CD4-positive, alpha-beta T cell (primary cell): ENCODE measurements around the gene FMO4. TPM values are rescaled to one million over a fixed set of nuclear protein-coding genes. Genes with fewer than 3 reads are reported as not detected.

Experiments
- ATAC-seq: fragments of 200-7000 bp; cut with Tn5 transposase; one replicate; pipeline ENCODE4 v1.10.0; 2022; ENCODE audit warnings: mild to moderate bottlenecking; ENCODE audit not compliant: poor library complexity
- CTCF ChIA-PET: fragments of 350-600 bp; sonication (Branson Sonifier 250); formaldehyde crosslinking; loops from one replicate; lab custom pipeline; 2021; ENCODE audit warnings: antibody characterized with exemption, inconsistent platforms; lab: Charles Lee
- POLR2A ChIA-PET: fragments of 350-600 bp; sonication (Branson Sonifier 250); formaldehyde crosslinking; loops from one replicate; lab custom pipeline; 2021; ENCODE audit warnings: antibody characterized with exemption, inconsistent platforms; lab: Charles Lee
- DNase-seq, 14 experiments: peaks; one replicate each; pipeline ENCODE4 v3.0.0-alpha.2; 2013 to 2020; ENCODE audit warnings: mixed read lengths in 2 of 14
- H3K27ac ChIP-seq, 2 donors: one replicate each; pipeline versions ENCODE4 v1.5.1 to v1.7.0; 2013; ENCODE audit warnings: low read length in 2 of 2, low read depth in 1 of 2, mild to moderate bottlenecking in 1 of 2
- H3K27me3 ChIP-seq, 2 experiments: 1 replicate in 1 of 2; 2 replicates in 1 of 2; pipeline versions ENCODE4 v1.6.1 to v1.7.0; 2013; ENCODE audit warnings: low read length in 2 of 2, control low read depth in 1 of 2, mild to moderate bottlenecking in 1 of 2, moderate library complexity in 1 of 2; ENCODE audit not compliant: insufficient read depth in 2 of 2, control insufficient read depth in 1 of 2
- H3K36me3 ChIP-seq: one replicate; pipeline ENCODE4 v1.6.1; 2013; ENCODE audit warnings: low read length, control low read depth; ENCODE audit not compliant: insufficient read depth
- H3K4me1 ChIP-seq: one replicate; pipeline ENCODE4 v1.6.1; 2013; ENCODE audit warnings: low read length, control low read depth; ENCODE audit not compliant: insufficient read depth
- H3K4me3 ChIP-seq: one replicate; pipeline ENCODE4 v1.5.1; 2013; ENCODE audit warnings: mild to moderate bottlenecking, low read length, moderate library complexity
- H3K9me3 ChIP-seq, 2 experiments: 1 replicate in 1 of 2; 2 replicates in 1 of 2; pipeline versions ENCODE4 v1.6.1 to v1.7.0; 2013; ENCODE audit warnings: low read length in 2 of 2, mild to moderate bottlenecking in 2 of 2, control low read depth in 1 of 2, moderate library complexity in 1 of 2; ENCODE audit not compliant: control insufficient read depth in 1 of 2, insufficient read depth in 1 of 2
- H3K27ac Mint-ChIP-seq: one replicate; pipeline ENCODE4 v1.8.0; 2020; ENCODE audit warnings: mixed read lengths
- H3K27me3 Mint-ChIP-seq: one replicate; pipeline ENCODE4 v1.8.0; 2021; ENCODE audit warnings: mixed read lengths
- H3K36me3 Mint-ChIP-seq: one replicate; pipeline ENCODE4 v1.8.0; 2021; ENCODE audit warnings: low read depth, mixed read lengths
- H3K4me1 Mint-ChIP-seq: one replicate; pipeline ENCODE4 v1.8.0; 2021; ENCODE audit warnings: low read depth, mixed read lengths
- H3K4me3 Mint-ChIP-seq: one replicate; pipeline ENCODE4 v1.8.0; 2020; ENCODE audit warnings: mild to moderate bottlenecking, mixed read lengths
- H3K9me3 Mint-ChIP-seq: one replicate; pipeline ENCODE4 v1.8.0; 2020; ENCODE audit warnings: mixed read lengths
- CTCF ChIP-seq: fragments of 200-600 bp; IDR thresholded peaks from one replicate; pipeline ENCODE4 v1.8.0; 2022; ENCODE audit warnings: antibody characterized with exemption, mild to moderate bottlenecking
- intact Hi-C, 2 experiments: fragments of 100-400 bp; cut with DNase I in 1 of 2; cut with micrococcal nuclease in 1 of 2; formaldehyde crosslinking; loops; one replicate each; pipeline versions ENCODE4 v1.15.1 to v1.9.0; 2023 to 2025; cut with DNase I, micrococcal nuclease
- total RNA-seq, 174 experiments: library from RNA in 2 of 174; stranded (reverse) in 2 of 174; gene quantifications; one replicate each; pipeline ENCODE4 v1.2.3 and lab custom pipeline; 2021 to 2026

The FMO4 gene
- total RNA-seq, 2 experiments from 2014 or later, result 0.70 to 1.1 TPM

- no peak overlapping the region for H3K4me3 Mint-ChIP-seq
- no peaks in the 10 kb centered on the region for H3K4me1 ChIP-seq
- peaks cover 18% of the 10 kb centered on the region for H3K9me3 Mint-ChIP-seq
- peaks cover 4% of the 10 kb centered on the region for H3K36me3 Mint-ChIP-seq
- no peaks in the 10 kb centered on the region for H3K27me3 Mint-ChIP-seq
- no peaks in the 10 kb centered on the region for H3K9me3 ChIP-seq
- intact Hi-C loops, result no loop called here
- CTCF ChIA-PET, result no interaction called here
- POLR2A ChIA-PET, result no interaction called here
- H3K27ac Mint-ChIP-seq, result no peak overlapping the region
- DNase-seq (no peak), ATAC-seq (no peak)
- no peak overlapping the region for H3K4me3 ChIP-seq
- H3K27me3 ChIP-seq, result no peaks in the 10 kb centered on the region
- H3K27ac ChIP-seq, result no peak overlapping the region
- H3K36me3 ChIP-seq, result no peaks in the 10 kb centered on the region
- no peaks in the 10 kb centered on the region for H3K4me1 Mint-ChIP-seq
- TF ChIP-seq CTCF, result no peak
Measured at GRCh38 chr1:171346881-171347280, 32.9 kb downstream of the FMO4 start.

GRCh38 chr1:171350594-171350993, 36.6 kb downstream of the FMO4 start:
- no peak for TF ChIP-seq CTCF
- Mint-ChIP-seq H3K36me3 (no peaks in the 10 kb centered on the region), H3K27ac (no peak overlapping the region), H3K27me3 (peaks cover 6% of the 10 kb centered on the region), H3K9me3 (peaks cover 9% of the 10 kb centered on the region), H3K4me1 (no peaks in the 10 kb centered on the region), H3K4me3 (no peak overlapping the region)
- POLR2A ChIA-PET, result no interaction called here
- no peaks in the 10 kb centered on the region for H3K9me3 ChIP-seq
- H3K4me1 ChIP-seq, result no peaks in the 10 kb centered on the region
- no peaks in the 10 kb centered on the region for H3K27me3 ChIP-seq
- CTCF ChIA-PET, result no interaction called here
- H3K4me3 ChIP-seq, result no peak overlapping the region
- no peak for ATAC-seq
- intact Hi-C loops, result no loop called here
- no peak overlapping the region for H3K27ac ChIP-seq
- no peaks in the 10 kb centered on the region for H3K36me3 ChIP-seq
- no peak for DNase-seq

GRCh38 chr1:171351961-171352360, 38.0 kb downstream of the FMO4 start:
- H3K9me3 ChIP-seq, result no peaks in the 10 kb centered on the region
- Mint-ChIP-seq H3K9me3 (peaks cover 4% of the 10 kb centered on the region), H3K4me3 (no peak overlapping the region), H3K36me3 (no peaks in the 10 kb centered on the region), H3K27ac (no peak overlapping the region), H3K27me3 (peaks cover 6% of the 10 kb centered on the region), H3K4me1 (no peaks in the 10 kb centered on the region)
- intact Hi-C loops, result no loop called here
- CTCF ChIA-PET, result no interaction called here
- no peak overlapping the region for H3K27ac ChIP-seq
- H3K4me3 ChIP-seq, result no peak overlapping the region
- POLR2A ChIA-PET, result no interaction called here
- no peaks in the 10 kb centered on the region for H3K36me3 ChIP-seq
- ATAC-seq (no peak), DNase-seq (no peak)
- no peaks in the 10 kb centered on the region for H3K27me3 ChIP-seq
- no peaks in the 10 kb centered on the region for H3K4me1 ChIP-seq
- no peak for TF ChIP-seq CTCF
